GM23338 (cell line): Measurements from ENCODE around the gene GRM4. TPM values are rescaled to one million over a fixed set of nuclear protein-coding genes. Genes with fewer than 3 reads are reported as not detected.

Experiments used
- ATAC-seq: fragments of 200-7000 bp; cut with Tn5 transposase; 3 replicates; pipeline ENCODE4 v1.9.1; 2020
- DNase-seq: peaks from one replicate; pipeline ENCODE4 v3.0.0-alpha.2; 2015; ENCODE audit warnings: low spot score
- H2AFZ ChIP-seq: fragments of 200-600 bp; sonication (generic); 2 replicates; pipeline ENCODE4 v1.8.0; 2016; ENCODE audit warnings: antibody characterized with exemption, mild to moderate bottlenecking, moderate library complexity
- H3F3A ChIP-seq: fragments of 200-600 bp; sonication (generic); replicated peaks from 2 replicates; pipeline ENCODE4 v1.8.0; 2017; ENCODE audit warnings: antibody characterized with exemption, mixed run types, low read depth
- H3K27ac ChIP-seq: fragments of 200-600 bp; sonication (generic); 2 replicates; pipeline ENCODE4 v1.6.1; 2016; ENCODE audit warnings: low read depth
- H3K27me3 ChIP-seq: fragments of 200-600 bp; sonication (generic); 2 replicates; pipeline ENCODE4 v1.8.0; 2016; ENCODE audit warnings: mild to moderate bottlenecking, mixed run types, moderate library complexity; ENCODE audit not compliant: insufficient read depth
- H3K36me3 ChIP-seq: fragments of 200-600 bp; sonication (generic); 2 replicates; pipeline ENCODE4 v1.8.0; 2016; ENCODE audit warnings: mild to moderate bottlenecking; ENCODE audit not compliant: insufficient read depth
- H3K4me1 ChIP-seq: fragments of 200-600 bp; sonication (generic); 2 replicates; pipeline ENCODE4 v1.8.0; 2016; ENCODE audit warnings: mild to moderate bottlenecking, moderate library complexity; ENCODE audit not compliant: insufficient read depth
- H3K4me2 ChIP-seq: fragments of 200-600 bp; sonication (generic); 2 replicates; pipeline ENCODE4 v1.7.1; 2017; ENCODE audit warnings: mixed run types
- H3K4me3 ChIP-seq: fragments of 200-600 bp; sonication (generic); 2 replicates; pipeline ENCODE4 v1.6.1; 2016; ENCODE audit warnings: mixed run types
- H3K79me2 ChIP-seq: fragments of 200-600 bp; sonication (generic); replicated peaks from 2 replicates; pipeline ENCODE4 v1.8.0; 2017; ENCODE audit warnings: mild to moderate bottlenecking; ENCODE audit not compliant: insufficient read depth
- H3K9me2 ChIP-seq: fragments of 200-600 bp; sonication (generic); 2 replicates; pipeline ENCODE4 v1.8.0; 2017; ENCODE audit not compliant: insufficient read depth
- H4K20me1 ChIP-seq: fragments of 200-600 bp; sonication (generic); replicated peaks from 2 replicates; pipeline ENCODE4 v1.8.0; 2017; ENCODE audit warnings: mild to moderate bottlenecking; ENCODE audit not compliant: insufficient read depth
- H3K27ac Mint-ChIP-seq: 2 replicates; pipeline ENCODE4 v1.8.0; 2020; ENCODE audit warnings: inconsistent platforms, mild to moderate bottlenecking, moderate library complexity, mixed read lengths
- H3K27me3 Mint-ChIP-seq: 3 replicates; pipeline ENCODE4 v1.8.0; 2022; ENCODE audit warnings: low read depth, mild to moderate bottlenecking, moderate library complexity, mixed read lengths, inconsistent platforms; ENCODE audit not compliant: insufficient read depth, poor library complexity
- H3K36me3 Mint-ChIP-seq: 3 replicates; pipeline ENCODE4 v1.8.0; 2021; ENCODE audit warnings: low read depth, mild to moderate bottlenecking, inconsistent platforms, moderate library complexity, mixed read lengths
- H3K4me1 Mint-ChIP-seq: 3 replicates; pipeline ENCODE4 v1.8.0; 2020; ENCODE audit warnings: mild to moderate bottlenecking, inconsistent platforms, mixed read lengths
- H3K4me3 Mint-ChIP-seq: 3 replicates; pipeline ENCODE4 v1.8.0; 2021; ENCODE audit warnings: moderate library complexity, mild to moderate bottlenecking, inconsistent platforms, mixed read lengths
- H3K9me3 Mint-ChIP-seq: 3 replicates; pipeline ENCODE4 v1.8.0; 2020; ENCODE audit warnings: moderate library complexity, mild to moderate bottlenecking, inconsistent platforms, mixed read lengths
- CREB1 ChIP-seq: fragments of 250-450 bp; sonication (Bioruptor Pico); IDR thresholded peaks from 2 replicates; pipeline ENCODE4 v1.5.0; 2020; ENCODE audit warnings: low read depth, mild to moderate bottlenecking, moderate library complexity
- EZH2 ChIP-seq: fragments of 200-600 bp; sonication (generic); IDR thresholded peaks from one replicate; pipeline ENCODE4 v1.8.0; 2017; ENCODE audit warnings: antibody characterized with exemption, mild to moderate bottlenecking, low read depth; ENCODE audit not compliant: unreplicated experiment
- EZH2phosphoT487 ChIP-seq: fragments of 200-600 bp; sonication (generic); IDR thresholded peaks from one replicate; pipeline ENCODE4 v1.8.1; 2018; ENCODE audit warnings: antibody characterized with exemption; ENCODE audit not compliant: unreplicated experiment
- JUNB ChIP-seq: IDR thresholded peaks from one replicate; pipeline ENCODE4 v1.6.1; 2016; ENCODE audit warnings: antibody characterized with exemption; ENCODE audit not compliant: unreplicated experiment
- NANOG ChIP-seq: IDR thresholded peaks from 2 replicates; pipeline ENCODE4 v1.6.1; 2016; ENCODE audit warnings: antibody characterized with exemption, borderline replicate concordance
- POLR2AphosphoS5 ChIP-seq: IDR thresholded peaks from 2 replicates; pipeline ENCODE4 v1.6.1; 2016; ENCODE audit warnings: antibody characterized with exemption, low read depth
- REST ChIP-seq: IDR thresholded peaks from one replicate; pipeline ENCODE4 v1.6.1; 2018; ENCODE audit warnings: antibody characterized with exemption; ENCODE audit not compliant: unreplicated experiment
- ZNF114 ChIP-seq: fragments of 250-450 bp; sonication (Bioruptor Pico); IDR thresholded peaks from 2 replicates; pipeline ENCODE4 v1.5.0; 2020; ENCODE audit warnings: mild to moderate bottlenecking, moderate library complexity
- ZNF331 ChIP-seq: fragments of 250-450 bp; sonication (Bioruptor Pico); IDR thresholded peaks from 2 replicates; pipeline ENCODE4 v1.5.0; 2020; ENCODE audit warnings: low read depth, mild to moderate bottlenecking, moderate library complexity
- ZNF462 ChIP-seq: fragments of 250-450 bp; sonication (Bioruptor Pico); IDR thresholded peaks from 2 replicates; pipeline ENCODE4 v1.5.0; 2020; ENCODE audit warnings: mild to moderate bottlenecking, moderate library complexity
- polyA plus RNA-seq: library from polyadenylated mRNA; unstranded; fragments of >200 nt; fragmentation: Nextera tagmentation; extraction: Ambion mirVana; gene quantifications from 2 replicates; pipeline ENCODE4 v1.2.1, GENCODE V29; 2016
- total RNA-seq: library from RNA; depleted of rRNA; stranded (reverse); fragments of >200 nt; shearing (Covaris generic); gene quantifications from 2 replicates; pipeline ENCODE4 v1.2.3, GENCODE V29; 2014
- TF ChIP-seq, protein P1 (sequence below): IDR thresholded peaks from 2 replicates; pipeline ENCODE4 v1.6.1; 2016; ENCODE audit warnings: antibody characterized with exemption
- TF ChIP-seq, protein P2 (sequence below), 2 experiments: fragments of 200-600 bp in 1 of 2; sonication (generic) in 1 of 2; conservative IDR thresholded peaks; 2 replicates each; pipeline versions ENCODE4 v1.5.1 to v1.6.1; 2016 to 2017; ENCODE audit warnings: antibody characterized with exemption in 2 of 2, low read depth in 2 of 2, mild to moderate bottlenecking in 2 of 2, moderate library complexity in 1 of 2

The GRM4 gene
- total and polyA plus RNA-seq, 2 experiments from 2014 or later, result 7.0 to 30.6 TPM

DNA sequence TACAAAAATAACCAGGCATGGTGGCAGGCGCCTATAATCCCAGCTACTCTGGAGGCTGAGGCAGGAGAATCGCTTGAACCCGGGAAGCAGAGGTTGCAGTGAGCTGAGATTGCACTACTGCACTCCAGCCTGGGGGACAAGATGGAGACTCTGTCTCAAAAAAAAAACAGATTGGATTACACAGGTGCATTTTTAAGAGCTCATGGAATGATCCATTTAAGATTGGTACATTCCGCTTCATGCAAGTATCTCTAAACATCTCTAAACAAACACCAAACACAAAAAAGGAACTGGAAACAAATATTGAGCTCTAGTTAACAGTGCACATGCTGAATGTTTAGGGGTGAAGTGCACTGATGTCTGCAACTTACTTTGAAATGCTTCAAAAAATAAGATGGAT, 154.3 kb downstream of the GRM4 start (continued):
- no peak for TF ChIP-seq ZNF462
- TF ChIP-seq EZH2, result no peak

- no peak overlapping the region for H3K4me3 ChIP-seq
- Mint-ChIP-seq H3K4me3 (no peak overlapping the region), H3K4me1 (peaks cover 14% of the 10 kb centered on the region), H3K27me3 (peaks cover 38% of the 10 kb centered on the region), H3K9me3 (peaks cover 12% of the 10 kb centered on the region), H3K27ac (no peak overlapping the region), H3K36me3 (0 out of 3 replicates have a peak, but pooled peaks cover 3% of the 10 kb centered on the region)
- no peak overlapping the region for H3K4me2 ChIP-seq
- no peak overlapping the region for H2AFZ ChIP-seq
- no peak overlapping the region for H3K27ac ChIP-seq
- no peaks in the 10 kb centered on the region for H3K27me3 ChIP-seq
- no peak for ATAC-seq
- no peaks in the 10 kb centered on the region for H3K79me2 ChIP-seq
- DNase-seq, result no peak
- H3F3A ChIP-seq, result no peaks in the 10 kb centered on the region
- H3K36me3 ChIP-seq, result no peaks in the 10 kb centered on the region
- no peaks in the 10 kb centered on the region for H3K9me2 ChIP-seq
- H4K20me1 ChIP-seq, result no peaks in the 10 kb centered on the region
- H3K4me1 ChIP-seq, result peaks cover 5% of the 10 kb centered on the region; the same call in 1 of the 2 replicates
- TF ChIP-seq ZNF331 (no peak), NANOG (no peak), EZH2 (no peak), POLR2AphosphoS5 (no peak), JUNB (no peak), CREB1 (CRISPR knock-in tag) (no peak), ZNF114 (CRISPR knock-in tag) (no peak), EZH2phosphoT487 (no peak), REST (no peak)
- TF ChIP-seq, protein P1, sequence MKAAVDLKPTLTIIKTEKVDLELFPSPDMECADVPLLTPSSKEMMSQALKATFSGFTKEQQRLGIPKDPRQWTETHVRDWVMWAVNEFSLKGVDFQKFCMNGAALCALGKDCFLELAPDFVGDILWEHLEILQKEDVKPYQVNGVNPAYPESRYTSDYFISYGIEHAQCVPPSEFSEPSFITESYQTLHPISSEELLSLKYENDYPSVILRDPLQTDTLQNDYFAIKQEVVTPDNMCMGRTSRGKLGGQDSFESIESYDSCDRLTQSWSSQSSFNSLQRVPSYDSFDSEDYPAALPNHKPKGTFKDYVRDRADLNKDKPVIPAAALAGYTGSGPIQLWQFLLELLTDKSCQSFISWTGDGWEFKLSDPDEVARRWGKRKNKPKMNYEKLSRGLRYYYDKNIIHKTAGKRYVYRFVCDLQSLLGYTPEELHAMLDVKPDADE, result no peak
- TF ChIP-seq, protein P2, sequence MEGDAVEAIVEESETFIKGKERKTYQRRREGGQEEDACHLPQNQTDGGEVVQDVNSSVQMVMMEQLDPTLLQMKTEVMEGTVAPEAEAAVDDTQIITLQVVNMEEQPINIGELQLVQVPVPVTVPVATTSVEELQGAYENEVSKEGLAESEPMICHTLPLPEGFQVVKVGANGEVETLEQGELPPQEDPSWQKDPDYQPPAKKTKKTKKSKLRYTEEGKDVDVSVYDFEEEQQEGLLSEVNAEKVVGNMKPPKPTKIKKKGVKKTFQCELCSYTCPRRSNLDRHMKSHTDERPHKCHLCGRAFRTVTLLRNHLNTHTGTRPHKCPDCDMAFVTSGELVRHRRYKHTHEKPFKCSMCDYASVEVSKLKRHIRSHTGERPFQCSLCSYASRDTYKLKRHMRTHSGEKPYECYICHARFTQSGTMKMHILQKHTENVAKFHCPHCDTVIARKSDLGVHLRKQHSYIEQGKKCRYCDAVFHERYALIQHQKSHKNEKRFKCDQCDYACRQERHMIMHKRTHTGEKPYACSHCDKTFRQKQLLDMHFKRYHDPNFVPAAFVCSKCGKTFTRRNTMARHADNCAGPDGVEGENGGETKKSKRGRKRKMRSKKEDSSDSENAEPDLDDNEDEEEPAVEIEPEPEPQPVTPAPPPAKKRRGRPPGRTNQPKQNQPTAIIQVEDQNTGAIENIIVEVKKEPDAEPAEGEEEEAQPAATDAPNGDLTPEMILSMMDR (conservative IDR thresholded peaks at IDR 0.05; ENCODE audit: low read depth in 2 of 2), result no peak
Observed at GRCh38 chr6:33990061-33990541, 155.8 kb downstream of the GRM4 start.
